Femur (tissue), 1 donor: ENCODE data around the gene UVSSA.
"Not testable (repeated sequence)": the region's sequence is repeated elsewhere in the genome, so short reads cannot be mapped to it uniquely, and the experiment has no call there.

Experiments
- DNase-seq: peaks from one replicate; pipeline ENCODE4 v3.0.0-alpha.2; 2017

The UVSSA gene

DNA sequence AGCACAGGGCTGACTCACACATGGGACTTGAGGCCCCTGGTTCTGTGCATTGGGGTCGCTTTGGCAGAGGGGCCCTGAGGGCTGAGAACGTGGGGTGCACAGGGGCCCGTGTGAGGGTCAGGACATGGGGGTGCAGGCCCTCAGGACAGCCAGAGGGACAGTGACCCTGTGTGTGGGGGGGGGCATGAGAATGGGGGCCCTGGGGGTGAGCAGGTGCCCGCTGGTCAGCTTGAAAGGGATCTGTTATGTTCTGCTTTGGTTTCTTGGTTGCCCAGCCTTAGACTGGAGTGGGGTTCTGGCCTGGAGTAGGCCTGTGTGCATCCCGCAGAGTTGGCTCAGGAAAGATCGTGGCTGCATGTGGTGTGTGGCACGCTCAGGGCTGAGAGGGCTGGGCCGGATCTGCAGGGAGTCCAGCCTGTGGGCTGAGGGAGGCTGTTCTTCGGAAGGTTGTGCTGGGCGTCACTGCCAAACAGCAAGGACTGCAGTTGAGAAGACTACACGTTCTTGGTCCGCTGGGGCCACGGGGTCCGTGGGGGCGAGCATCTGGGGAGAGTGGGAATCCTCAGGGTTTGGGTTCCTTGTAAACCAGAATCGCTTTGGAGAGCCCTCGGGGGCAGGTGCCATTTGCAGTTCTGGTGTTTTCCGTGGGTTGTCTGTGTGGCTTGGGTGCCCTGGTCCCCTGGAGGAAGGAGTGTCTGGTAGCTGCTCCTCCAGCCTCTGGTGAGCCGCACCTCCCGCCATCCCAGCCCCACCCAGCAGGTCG lies 15.2 kb upstream of the UVSSA start:
- no peak for DNase-seq

DNA sequence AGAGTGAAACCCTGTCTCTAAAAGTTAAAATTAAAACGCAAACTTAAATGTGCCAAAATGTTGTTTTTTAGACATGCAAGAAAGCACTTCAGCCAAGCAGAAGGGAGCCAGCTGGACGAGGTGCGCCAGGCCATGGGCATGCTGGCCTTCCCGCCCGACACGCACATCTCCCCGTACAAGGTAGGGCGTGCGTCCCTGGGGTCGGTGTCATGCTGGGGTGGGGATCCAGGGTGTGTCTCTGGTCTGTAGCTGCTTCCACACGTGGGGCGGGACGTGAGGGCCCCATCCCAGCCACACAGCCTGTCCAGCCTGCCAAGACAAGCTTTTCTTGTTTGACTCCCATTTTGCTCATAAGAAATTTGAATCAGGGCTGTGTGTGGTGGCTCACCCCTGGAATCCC lies 14.3 kb upstream of the UVSSA start:
- no peak for DNase-seq

- no peak for DNase-seq
Observed at GRCh38 chr4:1333256-1333655, 13.8 kb upstream of the UVSSA start.

- DNase-seq, result not testable (repeated sequence)
Observed at GRCh38 chr4:1333851-1334578, 13.0 kb upstream of the UVSSA start.

GRCh38 chr4:1334579-1334895 lies 12.5 kb upstream of the UVSSA start:
- no peak for DNase-seq

DNA sequence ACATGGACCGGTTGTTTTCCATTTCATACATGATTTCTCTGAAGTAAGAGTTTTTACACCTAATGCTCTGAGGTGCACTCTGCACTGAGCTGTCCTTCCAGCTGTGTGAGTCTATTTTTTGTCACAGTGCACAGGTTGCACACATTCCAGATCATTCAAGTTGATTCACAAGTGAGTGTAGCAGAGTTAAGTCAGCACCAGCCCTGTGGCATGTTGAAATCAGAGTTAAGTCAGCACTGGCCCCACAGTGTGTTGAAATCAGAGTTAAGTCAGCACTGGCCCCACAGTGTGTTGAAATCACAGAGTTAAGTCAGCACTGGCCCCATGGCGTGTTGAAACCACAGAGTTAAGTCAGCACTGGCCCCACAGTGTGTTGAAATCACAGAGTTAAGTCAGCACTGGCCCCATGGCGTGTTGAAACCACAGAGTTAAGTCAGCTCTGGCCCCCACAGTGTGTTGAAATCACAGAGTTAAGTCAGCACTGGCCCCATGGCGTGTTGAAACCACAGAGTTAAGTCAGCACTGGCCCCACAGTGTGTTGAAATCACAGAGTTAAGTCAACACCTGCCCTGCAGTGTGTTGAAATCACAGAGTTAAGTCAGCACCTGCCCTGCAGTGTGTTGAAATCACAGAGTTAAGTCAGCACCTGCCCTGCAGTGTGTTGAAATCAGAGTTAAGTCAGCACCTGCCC lies 11.7 kb upstream of the UVSSA start:
- not testable (repeated sequence) for DNase-seq

DNA sequence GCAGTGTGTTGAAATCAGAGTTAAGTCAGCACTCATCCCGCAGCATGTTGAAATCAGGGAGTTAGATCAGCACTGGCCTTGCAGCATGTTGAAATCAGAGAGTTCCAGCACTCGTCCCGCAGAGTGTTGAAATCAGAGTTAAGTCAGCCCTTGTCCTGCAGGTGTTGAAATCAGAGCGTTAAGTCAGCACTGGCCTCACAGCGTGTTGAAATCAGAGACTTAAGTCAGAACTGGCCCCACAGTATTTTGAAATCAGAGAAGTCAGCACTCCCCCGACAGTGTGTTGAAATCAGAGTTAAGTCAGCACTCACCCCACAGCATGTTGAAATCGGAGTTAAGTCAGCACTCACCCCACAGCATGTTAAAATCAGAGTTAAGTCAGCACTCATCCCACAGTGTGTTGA lies 10.9 kb upstream of the UVSSA start:
- no peak for DNase-seq

GRCh38 chr4:1337376-1337831 lies 9.6 kb upstream of the UVSSA start:
- no peak for DNase-seq

DNA sequence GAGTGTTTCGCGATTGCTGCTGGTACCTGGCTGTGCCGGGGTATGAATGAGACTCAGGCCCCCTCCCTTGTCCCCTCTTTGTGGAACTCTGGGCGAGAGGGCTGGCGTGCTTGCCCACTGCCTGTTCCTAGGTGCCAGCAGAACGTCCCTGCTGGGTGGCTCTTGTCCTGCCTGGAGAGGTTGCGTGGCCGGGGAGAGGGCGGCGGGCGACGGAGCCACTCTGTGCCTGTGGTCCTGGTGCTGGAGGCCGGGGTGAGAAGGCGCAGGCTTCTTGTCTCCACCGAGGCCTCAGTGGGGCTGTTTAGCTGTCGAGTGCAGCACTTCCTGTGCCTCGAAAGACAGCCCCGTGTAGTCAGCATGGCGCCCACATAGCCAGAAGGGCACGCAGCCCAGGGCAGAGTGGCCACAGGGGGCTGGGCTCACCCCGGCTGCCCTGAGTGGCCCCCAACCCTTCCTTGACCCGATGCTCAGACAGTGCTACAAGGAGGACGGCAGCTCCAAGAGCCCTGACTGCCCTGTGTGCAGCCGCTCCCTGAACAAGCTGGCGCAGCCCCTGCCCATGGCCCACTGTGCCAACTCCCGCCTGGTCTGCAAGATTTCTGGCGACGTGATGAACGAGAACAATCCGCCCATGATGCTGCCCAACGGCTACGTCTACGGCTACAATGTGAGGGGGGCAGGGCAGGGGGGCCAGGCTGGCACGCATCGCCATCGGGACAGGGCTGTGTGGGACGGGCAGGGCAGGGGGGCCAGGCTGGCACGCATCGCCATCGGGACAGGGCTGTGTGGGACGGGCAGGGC lies 8.9 kb upstream of the UVSSA start:
- DNase-seq, result no peak

DNA sequence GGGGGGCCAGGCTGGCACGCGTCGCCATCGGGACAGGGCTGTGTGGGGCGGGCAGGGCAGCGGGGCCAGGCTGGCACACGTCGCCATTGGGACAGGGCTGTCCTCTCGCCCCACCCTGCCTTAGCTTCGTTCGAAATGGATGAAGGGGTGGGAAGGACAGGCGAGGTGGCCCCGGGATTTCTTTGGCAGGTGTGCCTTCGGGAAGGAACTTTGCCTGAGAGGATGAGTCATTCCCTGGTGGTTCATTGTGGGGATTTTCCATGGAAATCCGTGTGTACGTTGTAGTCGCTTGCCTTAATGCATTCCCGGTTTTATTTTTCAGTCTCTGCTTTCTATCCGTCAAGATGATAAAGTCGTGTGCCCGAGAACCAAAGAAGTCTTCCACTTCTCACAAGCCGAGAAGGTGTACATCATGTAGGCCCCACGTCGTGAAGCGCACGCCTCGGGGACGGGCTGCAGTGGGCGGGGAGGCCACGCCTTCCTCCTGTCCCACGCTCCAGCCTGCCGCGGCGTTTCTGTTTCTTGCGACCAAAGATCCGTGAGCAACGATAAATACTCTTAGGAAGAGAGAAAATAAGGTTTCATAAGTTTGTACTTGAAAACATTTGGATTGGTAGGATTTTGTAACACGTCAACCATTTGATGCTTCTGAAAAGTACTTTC lies 8.1 kb upstream of the UVSSA start:
- no peak for DNase-seq

GRCh38 chr4:1339489-1339888 lies 7.5 kb upstream of the UVSSA start:
- no peak for DNase-seq

GRCh38 chr4:1340181-1340747 lies 6.7 kb upstream of the UVSSA start:
- DNase-seq, result no peak

DNA sequence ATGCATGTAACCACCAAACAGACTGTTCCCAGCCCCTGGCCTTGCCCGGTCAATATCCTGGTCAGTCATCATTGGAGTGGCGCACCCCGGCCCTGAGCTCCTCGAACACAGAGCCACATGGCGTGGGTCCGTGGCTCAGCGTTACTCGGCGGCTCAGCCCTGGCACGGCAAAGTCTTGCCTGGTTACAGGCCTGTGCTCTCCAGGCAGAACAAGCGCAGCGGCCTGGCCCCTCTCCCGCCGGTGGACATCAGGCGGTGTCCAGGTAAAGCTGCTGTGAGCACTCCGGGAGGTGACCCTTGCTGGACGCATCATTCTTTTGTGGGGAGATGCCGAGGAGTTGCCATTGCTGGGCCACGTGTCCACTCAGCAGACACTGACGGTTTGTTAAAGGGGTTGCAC lies 6.1 kb upstream of the UVSSA start:
- DNase-seq, result no peak

GRCh38 chr4:1342003-1342402 lies 5.0 kb upstream of the UVSSA start:
- DNase-seq, result no peak

GRCh38 chr4:1344696-1345095 lies 2.3 kb upstream of the UVSSA start:
- DNase-seq, result no peak

GRCh38 chr4:1345903-1346780 lies 866 bp upstream of the UVSSA start:
- peak; percentile 73 for DNase-seq

DNA sequence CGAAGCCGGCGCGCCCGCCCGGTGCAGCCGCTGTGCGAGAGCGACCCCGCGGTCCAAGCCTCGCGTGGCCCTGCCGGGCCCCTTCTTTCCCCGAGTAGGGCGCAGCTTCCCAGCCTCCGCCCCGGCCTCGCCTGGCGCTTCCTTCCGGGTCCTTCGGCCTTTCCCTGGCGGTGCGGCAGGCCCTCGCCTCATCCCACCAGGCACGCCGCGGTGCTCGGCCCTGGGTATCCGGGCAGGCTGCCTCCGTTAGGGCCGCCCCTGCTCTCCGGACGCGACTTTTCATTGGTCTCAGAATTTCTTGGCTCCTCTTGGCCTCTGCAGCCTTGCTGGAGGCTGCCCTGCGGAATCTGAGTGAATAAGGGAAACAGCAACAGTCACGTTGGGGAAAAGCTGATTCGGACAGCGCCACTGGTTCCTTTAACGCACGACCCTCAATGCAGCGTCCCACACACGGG lies 429 bp downstream of the UVSSA start:
- DNase-seq, result peak; percentile 90

DNA sequence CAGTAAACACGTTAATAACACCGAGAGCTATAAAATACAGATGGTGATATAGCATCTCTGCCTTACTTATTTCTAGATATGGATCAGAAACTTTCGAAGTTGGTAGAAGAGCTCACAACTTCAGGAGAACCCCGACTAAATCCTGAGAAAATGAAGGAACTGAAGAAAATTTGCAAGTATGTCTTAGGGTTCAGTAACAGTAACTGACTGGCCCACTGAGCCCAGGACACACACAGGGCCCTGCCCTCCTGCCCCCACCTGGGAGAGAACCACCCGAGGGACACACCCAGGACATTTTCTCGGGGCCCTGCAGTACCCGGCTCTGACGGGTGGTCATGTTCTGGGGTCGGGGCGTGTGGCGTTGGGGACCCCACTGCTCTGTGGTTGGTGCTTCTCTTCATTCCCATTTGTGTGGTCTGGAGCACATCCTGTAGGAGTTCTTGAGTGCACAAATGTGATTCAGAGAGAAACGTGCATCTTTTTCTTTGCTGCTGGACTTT lies 1.1 kb downstream of the UVSSA start:
- no peak for DNase-seq

DNA sequence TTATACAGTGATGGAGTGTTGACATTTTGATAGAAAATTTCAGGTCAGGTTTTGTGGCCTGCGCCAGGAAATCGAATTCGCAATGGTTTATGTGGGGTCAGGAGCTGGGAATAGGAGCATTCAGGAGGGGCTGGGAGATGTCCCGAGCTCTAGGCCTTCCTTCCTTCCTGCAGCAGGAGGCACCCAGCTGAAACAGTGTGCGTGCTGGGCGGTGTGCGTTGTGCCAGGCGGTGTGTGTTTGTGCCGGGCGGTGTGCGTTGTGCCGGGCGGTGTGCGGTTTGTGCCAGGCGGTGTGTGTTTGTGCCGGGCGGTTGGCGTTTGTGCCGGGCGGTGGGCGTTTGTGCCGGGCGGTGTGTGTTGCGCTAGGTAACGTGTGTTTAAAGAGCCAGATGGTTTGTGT lies 1.7 kb downstream of the UVSSA start:
- DNase-seq, result no peak

- no peak for DNase-seq
Observed at GRCh38 chr4:1349359-1350168, 2.6 kb downstream of the UVSSA start.
